Immature natural killer cell (primary cell): ENCODE data around the gene PKHD1. TPM values are rescaled to one million over a fixed set of nuclear protein-coding genes. Genes with fewer than 3 reads are reported as not detected.

Source experiments
- DNase-seq, 3 donors: peaks; one replicate each; pipeline ENCODE4 v3.0.0; 2022; ENCODE audit warnings: mixed read lengths in 1 of 3
- H3K27ac Mint-ChIP-seq, 6 donors: one replicate each; pipeline ENCODE4 v1.8.0; 2020; ENCODE audit warnings: mixed read lengths in 6 of 6, mild to moderate bottlenecking in 5 of 6, inconsistent platforms in 4 of 6, moderate library complexity in 3 of 6
- H3K27me3 Mint-ChIP-seq, 3 donors: one replicate each; pipeline ENCODE4 v1.8.0; 2020 to 2021; ENCODE audit warnings: low read depth in 3 of 3, mild to moderate bottlenecking in 3 of 3, mixed read lengths in 3 of 3, moderate library complexity in 3 of 3, inconsistent platforms in 1 of 3
- H3K36me3 Mint-ChIP-seq, 3 donors: one replicate each; pipeline ENCODE4 v1.8.0; 2020; ENCODE audit warnings: mixed read lengths in 3 of 3, inconsistent platforms in 2 of 3, mild to moderate bottlenecking in 2 of 3
- H3K4me1 Mint-ChIP-seq, 2 donors: one replicate each; pipeline ENCODE4 v1.8.0; 2020; ENCODE audit warnings: inconsistent platforms in 2 of 2, mild to moderate bottlenecking in 2 of 2, mixed read lengths in 2 of 2, moderate library complexity in 1 of 2
- H3K4me3 Mint-ChIP-seq, 5 donors: one replicate each; pipeline ENCODE4 v1.8.0; 2020; ENCODE audit warnings: mild to moderate bottlenecking in 5 of 5, mixed read lengths in 5 of 5, inconsistent platforms in 3 of 5, moderate library complexity in 3 of 5
- H3K9me3 Mint-ChIP-seq, 6 donors: one replicate each; pipeline ENCODE4 v1.8.0; 2020; ENCODE audit warnings: mild to moderate bottlenecking in 6 of 6, mixed read lengths in 6 of 6, inconsistent platforms in 4 of 6, moderate library complexity in 3 of 6
- polyA plus RNA-seq, 3 donors: library from polyadenylated mRNA; unstranded; fragments of 300-500 nt; fragmentation: Illumina TruSeq; gene quantifications; one replicate each; pipeline ENCODE4 v1.2.3, GENCODE V29; 2021

The PKHD1 gene
- polyA plus RNA-seq, 3 donors from 2014 or later: not detected

DNA sequence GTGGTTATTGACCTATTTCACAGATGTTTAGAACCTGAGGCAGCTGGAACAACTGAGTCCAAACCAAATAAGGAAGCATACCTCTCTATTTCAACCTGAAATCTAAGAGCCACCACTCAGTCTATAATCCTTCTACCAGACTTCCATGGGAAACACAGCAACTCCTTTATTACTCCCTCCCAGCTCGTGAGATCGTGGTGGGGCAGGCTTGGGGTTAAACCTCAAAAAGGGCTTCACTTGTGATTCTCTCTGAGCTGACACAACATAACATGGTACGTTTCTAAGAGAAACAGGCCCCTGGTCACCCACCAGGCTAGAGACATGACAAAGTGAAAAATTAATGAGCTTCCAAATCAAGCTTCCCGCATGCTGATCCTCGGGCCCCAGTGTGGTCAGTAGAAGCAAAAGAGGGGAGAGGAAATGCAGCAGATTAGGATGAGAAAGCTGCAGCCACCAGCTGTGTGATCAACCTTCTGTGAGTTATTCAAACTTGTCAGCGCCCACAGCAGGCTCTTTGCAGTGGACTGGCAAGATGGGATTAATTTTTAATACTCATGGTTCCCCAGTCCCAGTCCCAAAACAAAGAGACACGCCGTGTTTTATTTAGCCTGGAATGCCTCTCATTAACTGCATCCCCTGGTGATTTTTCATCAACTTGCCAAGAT lies 9.3 kb downstream of the PKHD1 start:
- Mint-ChIP-seq H3K27me3 (peaks cover 0 to 12% (median 3%) of the 10 kb centered on the region in 3 donors), H3K36me3 (no peaks in the 10 kb centered on the region), H3K4me1 (no peaks in the 10 kb centered on the region), H3K9me3 (no peaks in the 10 kb centered on the region), H3K4me3 (no peak overlapping the region), H3K27ac (no peak overlapping the region)
- DNase-seq: no peak

- Mint-ChIP-seq H3K4me1 (no peaks in the 10 kb centered on the region), H3K9me3 (no peaks in the 10 kb centered on the region), H3K4me3 (no peak overlapping the region), H3K36me3 (no peaks in the 10 kb centered on the region), H3K27me3 (peaks cover 0 to 15% (median 3%) of the 10 kb centered on the region in 3 donors), H3K27ac (no peak overlapping the region)
- DNase-seq: no peak
Observed at GRCh38 chr6:52077180-52077884, 10.1 kb downstream of the PKHD1 start.

- H3K4me3 Mint-ChIP-seq: no peak overlapping the region
- H3K36me3 Mint-ChIP-seq: no peaks in the 10 kb centered on the region
- no peaks in the 10 kb centered on the region for H3K9me3 Mint-ChIP-seq
- DNase-seq: no peak
- H3K27ac Mint-ChIP-seq: no peak overlapping the region
- peaks cover 0 to 19% (median 3%) of the 10 kb centered on the region in 3 donors for H3K27me3 Mint-ChIP-seq
- H3K4me1 Mint-ChIP-seq: no peaks in the 10 kb centered on the region
Observed at GRCh38 chr6:52076791-52077179, 10.6 kb downstream of the PKHD1 start.

- H3K27ac Mint-ChIP-seq: no peak overlapping the region
- H3K9me3 Mint-ChIP-seq: no peaks in the 10 kb centered on the region
- H3K4me3 Mint-ChIP-seq: no peak overlapping the region
- peaks cover 0 to 17% (median 0%) of the 10 kb centered on the region in 3 donors for H3K27me3 Mint-ChIP-seq
- DNase-seq: no peak
- no peaks in the 10 kb centered on the region for H3K36me3 Mint-ChIP-seq
- H3K4me1 Mint-ChIP-seq: no peaks in the 10 kb centered on the region
Observed at GRCh38 chr6:52074716-52075115, 12.7 kb downstream of the PKHD1 start.

- DNase-seq: no peak
- no peak overlapping the region for H3K4me3 Mint-ChIP-seq
- no peaks in the 10 kb centered on the region for H3K4me1 Mint-ChIP-seq
- H3K27ac Mint-ChIP-seq: no peak overlapping the region
- H3K27me3 Mint-ChIP-seq: peaks cover 0 to 15% (median 1%) of the 10 kb centered on the region in 3 donors
- H3K36me3 Mint-ChIP-seq: no peaks in the 10 kb centered on the region
- no peaks in the 10 kb centered on the region for H3K9me3 Mint-ChIP-seq
Observed at GRCh38 chr6:52074155-52074554, 13.3 kb downstream of the PKHD1 start.

DNA sequence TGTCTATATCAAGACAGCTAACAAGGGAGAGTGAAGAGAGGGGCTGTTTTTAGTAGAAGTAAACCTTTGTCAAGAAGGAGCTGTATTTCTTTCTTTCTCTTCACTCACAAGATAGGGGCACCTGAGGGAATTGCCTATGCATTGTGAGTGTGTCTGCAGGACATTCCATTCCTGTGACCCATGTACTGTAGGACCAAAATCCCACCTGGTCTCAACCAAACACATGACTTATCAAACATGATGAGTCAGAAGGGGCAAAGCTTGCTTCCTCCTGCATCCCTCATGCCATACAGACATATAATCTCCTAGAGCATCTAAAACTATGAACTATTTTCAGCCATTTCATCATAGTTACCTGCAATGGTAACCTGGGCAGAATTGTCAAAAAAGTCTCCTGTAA lies 21.8 kb downstream of the PKHD1 start:
- DNase-seq: no peak
- H3K27me3 Mint-ChIP-seq: peaks cover 5 to 11% (median 10%) of the 10 kb centered on the region in 3 donors

GRCh38 chr6:52063584-52064344 lies 23.6 kb downstream of the PKHD1 start:
- H3K4me3 Mint-ChIP-seq: peak overlapping the region; percentile 67 to 88 (median 77)
- no peaks in the 10 kb centered on the region for H3K9me3 Mint-ChIP-seq
- peaks cover 10 to 15% of the 10 kb centered on the region in 2 donors for H3K4me1 Mint-ChIP-seq
- peaks cover 5 to 9% (median 8%) of the 10 kb centered on the region in 3 donors for H3K27me3 Mint-ChIP-seq
- H3K36me3 Mint-ChIP-seq: no peaks in the 10 kb centered on the region
- peak; percentile 68 to 73 (median 71) for DNase-seq
- H3K27ac Mint-ChIP-seq: peak overlapping the region in 5 of 6 donors; percentile 51 to 85 (median 75)

More for the DNA sequence above, 21.8 kb downstream of the PKHD1 start:
- Mint-ChIP-seq H3K27ac (no peak overlapping the region), H3K9me3 (no peaks in the 10 kb centered on the region), H3K36me3 (no peaks in the 10 kb centered on the region), H3K4me1 (peaks cover 10 to 15% of the 10 kb centered on the region in 2 donors), H3K4me3 (no peak overlapping the region)

- peaks cover 8 to 9% (median 9%) of the 10 kb centered on the region in 3 donors for H3K27me3 Mint-ChIP-seq
- H3K9me3 Mint-ChIP-seq: no peaks in the 10 kb centered on the region
- peaks cover 10 to 15% of the 10 kb centered on the region in 2 donors for H3K4me1 Mint-ChIP-seq
- no peak overlapping the region for H3K27ac Mint-ChIP-seq
- no peak overlapping the region for H3K4me3 Mint-ChIP-seq
- no peaks in the 10 kb centered on the region for H3K36me3 Mint-ChIP-seq
- DNase-seq: no peak
Observed at GRCh38 chr6:52061481-52061880, 25.9 kb downstream of the PKHD1 start.

GRCh38 chr6:52059821-52060220 lies 27.6 kb downstream of the PKHD1 start:
- H3K9me3 Mint-ChIP-seq: no peaks in the 10 kb centered on the region
- peaks cover 6 to 13% (median 9%) of the 10 kb centered on the region in 3 donors for H3K27me3 Mint-ChIP-seq
- peaks cover 10 to 15% of the 10 kb centered on the region in 2 donors for H3K4me1 Mint-ChIP-seq
- no peak overlapping the region for H3K27ac Mint-ChIP-seq
- DNase-seq: no peak
- H3K4me3 Mint-ChIP-seq: no peak overlapping the region
- no peaks in the 10 kb centered on the region for H3K36me3 Mint-ChIP-seq

GRCh38 chr6:52055451-52055850 lies 32.0 kb downstream of the PKHD1 start:
- Mint-ChIP-seq H3K27me3 (peaks cover 3 to 15% (median 8%) of the 10 kb centered on the region in 3 donors), H3K36me3 (no peaks in the 10 kb centered on the region), H3K4me3 (no peak overlapping the region), H3K4me1 (no peaks in the 10 kb centered on the region), H3K27ac (no peak overlapping the region), H3K9me3 (no peaks in the 10 kb centered on the region)
- DNase-seq: no peak

- H3K27me3 Mint-ChIP-seq: peaks cover 3 to 16% (median 8%) of the 10 kb centered on the region in 3 donors
- no peaks in the 10 kb centered on the region for H3K36me3 Mint-ChIP-seq
- no peak overlapping the region for H3K27ac Mint-ChIP-seq
- DNase-seq: no peak
- no peaks in the 10 kb centered on the region for H3K4me1 Mint-ChIP-seq
- H3K4me3 Mint-ChIP-seq: no peak overlapping the region
- no peaks in the 10 kb centered on the region for H3K9me3 Mint-ChIP-seq
Observed at GRCh38 chr6:52053038-52053695, 34.2 kb downstream of the PKHD1 start.

DNA sequence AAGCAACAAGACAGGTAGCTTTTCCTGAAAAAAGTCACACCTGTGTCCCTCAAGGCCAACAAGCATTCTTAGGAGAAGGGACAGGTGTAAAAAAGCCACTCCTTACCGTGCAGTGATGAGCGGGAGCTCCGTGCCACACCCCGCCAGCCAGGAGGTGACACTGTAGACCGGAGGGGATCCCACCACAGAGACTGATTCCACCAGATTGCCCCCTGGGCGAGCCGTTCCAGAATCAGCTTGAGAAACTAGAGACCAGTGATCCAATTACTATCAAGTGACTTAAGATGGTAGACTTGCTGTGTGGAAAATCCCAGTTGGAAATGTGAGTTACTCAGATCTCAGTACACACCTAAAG lies 37.4 kb downstream of the PKHD1 start:
- H3K4me1 Mint-ChIP-seq: no peaks in the 10 kb centered on the region
- H3K27ac Mint-ChIP-seq: no peak overlapping the region
- no peaks in the 10 kb centered on the region for H3K9me3 Mint-ChIP-seq
- H3K36me3 Mint-ChIP-seq: no peaks in the 10 kb centered on the region
- H3K4me3 Mint-ChIP-seq: no peak overlapping the region
- DNase-seq: no peak
- peaks cover 2 to 14% (median 10%) of the 10 kb centered on the region in 3 donors for H3K27me3 Mint-ChIP-seq

GRCh38 chr6:52049252-52050050 lies 38.0 kb downstream of the PKHD1 start:
- Mint-ChIP-seq H3K9me3 (no peaks in the 10 kb centered on the region), H3K4me1 (no peaks in the 10 kb centered on the region), H3K4me3 (no peak overlapping the region), H3K27me3 (peaks cover 2 to 12% (median 10%) of the 10 kb centered on the region in 3 donors), H3K27ac (no peak overlapping the region), H3K36me3 (no peaks in the 10 kb centered on the region)
- peak in 1 of 3 donors; percentile 14 for DNase-seq
